ENCODE data around the gene IFIT2. TPM values are rescaled to one million over a fixed set of nuclear protein-coding genes. Genes with fewer than 3 reads are reported as not detected.

IFIT2 gene
- polyA plus RNA-seq, 3 donors, result 9.7 to 25.2 (median 15.5) TPM

DNA sequence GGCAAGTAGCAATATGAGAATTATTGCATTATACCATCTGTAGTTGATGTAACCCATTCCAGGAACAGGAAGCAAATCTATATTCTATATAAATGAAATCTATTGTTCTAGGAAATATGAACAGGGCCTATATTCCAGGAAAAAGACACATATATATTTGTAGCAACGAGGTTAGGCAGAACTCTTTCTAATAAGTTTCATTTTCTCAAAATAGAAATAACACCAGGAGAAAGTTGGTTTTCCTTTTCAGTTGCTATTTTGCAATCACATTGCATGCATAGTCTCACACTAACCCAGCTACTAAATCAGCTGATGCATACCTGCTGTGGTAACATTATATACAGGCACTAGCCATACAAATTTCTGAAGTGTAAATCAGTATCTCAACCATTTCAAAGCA is 6.2 kb upstream of the IFIT2 start:
- no peaks in the 10 kb centered on the region for H3K79me2 ChIP-seq (ENCODE audit: insufficient read depth, low read length)
- peak overlapping the region; percentile 89 to 90 for H3K27ac ChIP-seq (ENCODE audit: low read depth in 1 of 2, low read length in 2 of 2)
- Mint-ChIP-seq H3K4me3 (peak overlapping the region; percentile 51 to 69), H3K27ac (peak overlapping the region; percentile 86 to 97 (median 95)), H3K4me1 (peaks cover 42% of the 10 kb centered on the region), H3K27me3 (ENCODE audit: low read depth in 3 of 3) (peaks cover 0 to 3% (median 0%) of the 10 kb centered on the region in 3 donors), H3K36me3 (no peaks in the 10 kb centered on the region), H3K9me3 (peaks cover 0 to 3% (median 1%) of the 10 kb centered on the region in 7 donors)
- WGBS (ENCODE audit: insufficient coverage), result no CpG with 5 or more reads among the region's 1 CpG
- peak overlapping the region in 2 of 3 experiments; percentile 10 to 56 for H3K4me3 ChIP-seq (replicated peaks in 1 of 3; ENCODE audit: low read depth in 2 of 3, low read length in 3 of 3)
- no peaks in the 10 kb centered on the region for H3K36me3 ChIP-seq (replicated peaks in 1 of 2; ENCODE audit: control insufficient read depth in 1 of 2, insufficient read depth in 2 of 2, low read length in 2 of 2)
- H3K4me2 ChIP-seq (replicated peaks; ENCODE audit: extremely low read depth, low read length, poor library complexity, severe bottlenecking), result peak overlapping the region; percentile 59
- H3K27me3 ChIP-seq (ENCODE audit: control insufficient read depth in 2 of 2, insufficient read depth in 2 of 2, low read length in 2 of 2), result no peaks in the 10 kb centered on the region
- H4K20me1 ChIP-seq (ENCODE audit: insufficient read depth, low read length), result no peaks in the 10 kb centered on the region
- TF ChIP-seq, protein P1, sequence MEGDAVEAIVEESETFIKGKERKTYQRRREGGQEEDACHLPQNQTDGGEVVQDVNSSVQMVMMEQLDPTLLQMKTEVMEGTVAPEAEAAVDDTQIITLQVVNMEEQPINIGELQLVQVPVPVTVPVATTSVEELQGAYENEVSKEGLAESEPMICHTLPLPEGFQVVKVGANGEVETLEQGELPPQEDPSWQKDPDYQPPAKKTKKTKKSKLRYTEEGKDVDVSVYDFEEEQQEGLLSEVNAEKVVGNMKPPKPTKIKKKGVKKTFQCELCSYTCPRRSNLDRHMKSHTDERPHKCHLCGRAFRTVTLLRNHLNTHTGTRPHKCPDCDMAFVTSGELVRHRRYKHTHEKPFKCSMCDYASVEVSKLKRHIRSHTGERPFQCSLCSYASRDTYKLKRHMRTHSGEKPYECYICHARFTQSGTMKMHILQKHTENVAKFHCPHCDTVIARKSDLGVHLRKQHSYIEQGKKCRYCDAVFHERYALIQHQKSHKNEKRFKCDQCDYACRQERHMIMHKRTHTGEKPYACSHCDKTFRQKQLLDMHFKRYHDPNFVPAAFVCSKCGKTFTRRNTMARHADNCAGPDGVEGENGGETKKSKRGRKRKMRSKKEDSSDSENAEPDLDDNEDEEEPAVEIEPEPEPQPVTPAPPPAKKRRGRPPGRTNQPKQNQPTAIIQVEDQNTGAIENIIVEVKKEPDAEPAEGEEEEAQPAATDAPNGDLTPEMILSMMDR (IDR thresholded peaks at IDR 0.05), result no peak
- peak overlapping the region; percentile 48 for H3K9ac ChIP-seq (ENCODE audit: insufficient read depth, low read length, poor library complexity, severe bottlenecking)
- peaks cover 45 to 48% of the 10 kb centered on the region in 2 donors for H3K4me1 ChIP-seq (ENCODE audit: control insufficient read depth in 1 of 2, insufficient read depth in 2 of 2, low read length in 2 of 2)
- H2AFZ ChIP-seq (ENCODE audit: insufficient read depth, low read depth, low read length, poor library complexity, severe bottlenecking), result no peak overlapping the region
- DNase-seq, result peak; percentile 47 to 76 (median 67)
- H3K9me3 ChIP-seq (replicated peaks in 1 of 2; ENCODE audit: control insufficient read depth in 1 of 2, insufficient read depth in 1 of 2, low read length in 2 of 2), result no peaks in the 10 kb centered on the region
- intact Hi-C loops (cut with micrococcal nuclease), result no loop called here

DNA sequence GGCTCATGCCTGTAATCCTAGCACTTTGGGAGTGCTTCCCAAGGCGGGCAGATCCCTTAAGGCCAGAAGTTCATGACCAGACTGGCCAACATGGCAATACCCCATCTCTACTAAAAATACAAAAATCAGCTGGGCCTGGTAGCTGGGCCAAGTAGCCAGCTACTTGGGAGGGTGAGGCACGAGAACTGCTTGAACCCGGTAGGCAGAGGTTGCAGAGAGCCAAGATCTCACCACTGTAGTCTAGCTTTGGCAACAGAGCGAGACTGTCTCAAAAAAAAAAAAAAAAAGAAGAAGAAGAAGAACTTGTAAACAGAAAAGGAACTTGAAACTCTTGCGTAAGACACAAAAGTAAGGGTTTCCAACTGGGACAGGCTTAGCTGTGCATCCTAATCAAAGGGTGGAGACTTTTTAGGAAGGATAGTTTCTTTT is 5.6 kb upstream of the IFIT2 start:
- H3K36me3 Mint-ChIP-seq, result no peaks in the 10 kb centered on the region
- H3K79me2 ChIP-seq (ENCODE audit: insufficient read depth, low read length), result no peaks in the 10 kb centered on the region
- H3K9me3 Mint-ChIP-seq, result peaks cover 0 to 3% (median 1%) of the 10 kb centered on the region in 7 donors
- peaks cover 52 to 55% of the 10 kb centered on the region in 2 donors for H3K4me1 ChIP-seq (ENCODE audit: control insufficient read depth in 1 of 2, insufficient read depth in 2 of 2, low read length in 2 of 2)
- no peaks in the 10 kb centered on the region for H3K36me3 ChIP-seq (replicated peaks in 1 of 2; ENCODE audit: control insufficient read depth in 1 of 2, insufficient read depth in 2 of 2, low read length in 2 of 2)
- peak overlapping the region in 1 of 3 experiments; percentile 56 for H3K4me3 ChIP-seq (replicated peaks in 1 of 3; ENCODE audit: low read depth in 2 of 3, low read length in 3 of 3)
- no peaks in the 10 kb centered on the region for H4K20me1 ChIP-seq (ENCODE audit: insufficient read depth, low read length)
- WGBS (ENCODE audit: insufficient coverage), result 0% methylated on average over 2 of the region's 5 CpGs
- H3K27me3 Mint-ChIP-seq (ENCODE audit: low read depth in 3 of 3), result peaks cover 0 to 3% (median 0%) of the 10 kb centered on the region in 3 donors
- H3K27ac Mint-ChIP-seq, result peak overlapping the region; percentile 86 to 97 (median 95)
- peak overlapping the region; percentile 59 for H3K4me2 ChIP-seq (replicated peaks; ENCODE audit: extremely low read depth, low read length, poor library complexity, severe bottlenecking)
- TF ChIP-seq, protein P1 (IDR thresholded peaks at IDR 0.05), result no peak
- H3K27me3 ChIP-seq (ENCODE audit: control insufficient read depth in 2 of 2, insufficient read depth in 2 of 2, low read length in 2 of 2), result no peaks in the 10 kb centered on the region
- H3K4me1 Mint-ChIP-seq, result peaks cover 47% of the 10 kb centered on the region
- intact Hi-C loops (cut with micrococcal nuclease), result no loop called here
- H3K4me3 Mint-ChIP-seq, result peak overlapping the region; percentile 51 to 69
- H3K9me3 ChIP-seq (replicated peaks in 1 of 2; ENCODE audit: control insufficient read depth in 1 of 2, insufficient read depth in 1 of 2, low read length in 2 of 2), result no peaks in the 10 kb centered on the region
- H3K9ac ChIP-seq (ENCODE audit: insufficient read depth, low read length, poor library complexity, severe bottlenecking), result peak overlapping the region; percentile 48
- no peak overlapping the region for H2AFZ ChIP-seq (ENCODE audit: insufficient read depth, low read depth, low read length, poor library complexity, severe bottlenecking)
- DNase-seq, result peak; percentile 73 to 94 (median 89)
- H3K27ac ChIP-seq (ENCODE audit: low read depth in 1 of 2, low read length in 2 of 2), result peak overlapping the region; percentile 89 to 90

Data from CD14-positive monocyte (primary cell).